Measurements from ENCODE around the gene NBPF26.
"Not testable (repeated sequence)": the region's sequence is repeated elsewhere in the genome, so short reads cannot be mapped to it uniquely, and the experiment has no call there.

Gene NBPF26

GRCh38 chr1:120723715-120724402 lies at the start of gene NBPF26:
NBPF26 (plus strand) TSS chr1:120723945.
- peak; percentile 51 for DNase-seq (ENCODE audit: low read depth)

GRCh38 chr1:120680106-120680819 lies 43.5 kb upstream of the NBPF26 start:
- not testable (repeated sequence) for DNase-seq (ENCODE audit: low read depth)

GRCh38 chr1:120680938-120681337 lies 42.8 kb upstream of the NBPF26 start:
- DNase-seq (ENCODE audit: low read depth) = not testable (repeated sequence)

- not testable (repeated sequence) for DNase-seq (ENCODE audit: low read depth)
Measured at GRCh38 chr1:120684397-120684796, 39.3 kb upstream of the NBPF26 start.

GRCh38 chr1:120685622-120686021 lies 38.1 kb upstream of the NBPF26 start:
- DNase-seq (ENCODE audit: low read depth) = not testable (repeated sequence)

- not testable (repeated sequence) for DNase-seq (ENCODE audit: low read depth)
Measured at GRCh38 chr1:120687250-120687649, 36.5 kb upstream of the NBPF26 start.

- not testable (repeated sequence) for DNase-seq (ENCODE audit: low read depth)
Measured at GRCh38 chr1:120700807-120701562, 22.8 kb upstream of the NBPF26 start.

GRCh38 chr1:120723358-120723714 lies 409 bp upstream of the NBPF26 start:
- not testable (repeated sequence) for DNase-seq (ENCODE audit: low read depth)

- DNase-seq (ENCODE audit: low read depth) = not testable (repeated sequence)
Measured at GRCh38 chr1:120724507-120724906, 762 bp downstream of the NBPF26 start.

- DNase-seq (ENCODE audit: low read depth) = peak; percentile 1
Measured at GRCh38 chr1:120728811-120729210, 5.1 kb downstream of the NBPF26 start.

GRCh38 chr1:120769090-120769489 lies 45.3 kb downstream of the NBPF26 start:
- not testable (repeated sequence) for DNase-seq (ENCODE audit: low read depth)

GRCh38 chr1:120805452-120805851 lies 81.7 kb downstream of the NBPF26 start:
- DNase-seq (ENCODE audit: low read depth) = not testable (repeated sequence)

GRCh38 chr1:120811822-120812221 lies 88.1 kb downstream of the NBPF26 start:
- DNase-seq (ENCODE audit: low read depth) = peak; percentile 5

GRCh38 chr1:120825051-120825450 lies 101.3 kb downstream of the NBPF26 start:
- not testable (repeated sequence) for DNase-seq (ENCODE audit: low read depth)

- not testable (repeated sequence) for DNase-seq (ENCODE audit: low read depth)
Measured at GRCh38 chr1:120826623-120827022, 102.9 kb downstream of the NBPF26 start.

- DNase-seq (ENCODE audit: low read depth) = peak; percentile 60
Measured at GRCh38 chr1:120844186-120844944, 120.6 kb downstream of the NBPF26 start.

- DNase-seq (ENCODE audit: low read depth) = not testable (repeated sequence)
Measured at GRCh38 chr1:120844945-120845330, 121.2 kb downstream of the NBPF26 start.

GRCh38 chr1:120849400-120850286 lies 125.9 kb downstream of the NBPF26 start:
- DNase-seq (ENCODE audit: low read depth) = not testable (repeated sequence)

GRCh38 chr1:120850287-120850536 lies 126.5 kb downstream of the NBPF26 start:
- not testable (repeated sequence) for DNase-seq (ENCODE audit: low read depth)

- DNase-seq (ENCODE audit: low read depth) = peak; percentile 65
Measured at GRCh38 chr1:120850537-120851421, 127.0 kb downstream of the NBPF26 start.
